T47D (cell line): Measurements from ENCODE around the gene NOCT.

Experiments
- DNase-seq, 2 experiments: peaks; one replicate each; pipeline versions ENCODE4 v3.0.0 to v3.0.0-alpha.2; 2011 to 2012; ENCODE audit warnings: low read depth in 1 of 2, low spot score in 1 of 2
- JUND ChIP-seq: IDR thresholded peaks from 2 replicates; pipeline ENCODE4 v1.6.1; 2012; ENCODE audit warnings: low read depth
- in situ Hi-C: cut with HindIII; loops from 2 replicates; pipeline ENCODE4 v1.10.0; 2016; ENCODE audit warnings: low sequenced_read_pairs, low pct_unique_long_range_greater_than_20kb

The NOCT gene

DNA sequence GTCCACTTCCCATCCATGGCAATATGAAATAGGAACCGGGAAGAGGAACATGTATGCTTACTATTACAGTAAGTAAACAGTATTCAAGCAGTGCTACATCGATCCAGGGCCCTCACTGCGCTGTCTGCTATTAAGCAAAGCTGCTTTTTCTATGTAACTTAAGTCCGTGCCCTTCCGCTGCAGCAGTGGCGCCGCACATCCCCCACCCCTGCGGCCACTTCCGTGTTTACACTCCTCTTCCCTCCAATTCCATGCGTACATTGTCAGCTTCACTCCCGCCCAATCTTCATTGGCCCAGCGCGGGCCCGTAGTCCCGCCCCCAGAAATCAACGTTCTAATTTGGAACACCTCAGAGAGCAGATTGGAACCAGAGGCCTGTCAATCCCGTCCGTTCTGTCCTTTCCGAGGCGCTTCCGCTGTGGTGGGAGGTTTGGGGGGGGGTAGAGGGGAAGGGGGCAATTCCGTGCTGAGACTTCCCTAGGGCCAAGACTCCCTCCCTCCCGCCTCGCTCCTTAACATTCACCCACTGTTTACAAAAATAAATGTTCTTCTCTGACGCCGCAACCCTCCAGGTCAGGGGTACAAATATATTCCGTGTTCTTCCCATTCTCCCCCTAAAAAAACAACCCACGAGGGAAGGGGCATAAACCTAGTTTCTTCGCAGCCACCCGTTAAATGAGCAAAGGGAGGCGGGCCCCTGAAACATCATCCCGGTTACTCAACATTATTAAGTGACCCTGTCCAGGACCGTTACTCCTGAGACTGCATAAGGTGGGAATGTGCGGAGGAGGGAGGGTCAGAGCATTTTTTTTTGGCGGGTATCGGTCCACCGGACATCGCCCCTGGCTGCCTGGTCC lies 67.4 kb downstream of the NOCT start:
- DNase-seq, result peak; percentile 86 to 98
- in situ Hi-C loops, result no loop called here
- TF ChIP-seq JUND, result no peak

DNA sequence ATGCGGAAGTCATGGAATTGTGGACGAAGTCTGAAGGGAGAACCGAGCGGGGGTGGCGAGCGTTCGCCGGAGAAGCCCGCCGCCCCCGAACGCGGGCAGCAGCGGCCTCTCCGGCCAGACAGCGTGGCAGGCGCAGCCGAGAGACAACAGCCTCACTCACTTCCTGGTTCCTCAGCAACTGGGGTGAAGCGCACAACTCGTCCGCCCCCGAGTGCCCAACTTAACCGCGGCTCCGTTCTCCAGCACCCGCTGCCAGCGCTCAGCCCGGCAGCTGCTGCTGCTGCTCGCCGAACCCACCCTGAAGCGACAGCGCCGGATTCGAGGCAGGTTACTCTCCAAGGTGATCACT lies 68.0 kb downstream of the NOCT start:
- DNase-seq, result peak; percentile 55 to 56
- in situ Hi-C loops, result no loop called here
- TF ChIP-seq JUND, result no peak

DNA sequence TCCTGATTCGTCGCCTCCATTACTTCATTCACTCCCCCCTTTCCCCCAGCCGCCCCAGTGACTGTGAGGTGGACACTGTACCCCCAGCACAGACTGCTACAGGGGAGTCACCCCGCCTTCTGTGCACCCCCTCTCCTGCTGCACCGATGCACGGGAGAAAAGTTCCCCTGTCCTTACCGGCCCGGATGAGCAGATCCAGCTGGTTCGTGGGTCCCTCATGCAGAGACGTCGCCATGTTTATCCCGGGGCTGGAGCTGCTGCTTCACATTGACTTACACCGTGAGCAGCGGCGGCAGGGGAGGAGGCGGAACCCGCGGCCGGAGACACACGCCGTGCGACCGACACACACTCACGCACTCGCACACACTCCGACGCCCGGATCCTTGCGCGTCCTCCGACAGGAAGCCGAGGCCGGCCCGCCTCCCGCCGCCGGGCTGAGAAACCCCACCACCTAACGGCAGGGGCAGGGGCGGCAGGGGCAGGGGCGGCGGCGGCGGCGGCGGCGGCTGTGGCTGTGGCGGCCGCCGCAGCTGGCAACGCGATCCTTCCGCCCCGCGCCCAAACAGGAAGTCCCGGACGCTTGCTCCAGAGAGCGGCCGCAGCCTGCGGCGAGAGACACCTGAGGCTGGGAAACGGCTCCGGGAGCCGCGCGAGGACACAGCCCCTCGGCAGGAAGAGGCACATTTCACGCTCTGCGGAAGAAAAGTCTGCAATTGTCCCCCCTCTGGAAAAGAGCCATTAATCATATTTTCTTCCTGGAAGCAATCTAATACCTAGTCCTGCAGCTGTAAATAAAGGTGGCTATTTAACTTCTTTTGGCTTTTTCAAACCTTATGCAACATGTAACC lies 68.6 kb downstream of the NOCT start:
- no peak for TF ChIP-seq JUND
- in situ Hi-C loops, result no loop called here
- peak; percentile 37 to 86 for DNase-seq

DNA sequence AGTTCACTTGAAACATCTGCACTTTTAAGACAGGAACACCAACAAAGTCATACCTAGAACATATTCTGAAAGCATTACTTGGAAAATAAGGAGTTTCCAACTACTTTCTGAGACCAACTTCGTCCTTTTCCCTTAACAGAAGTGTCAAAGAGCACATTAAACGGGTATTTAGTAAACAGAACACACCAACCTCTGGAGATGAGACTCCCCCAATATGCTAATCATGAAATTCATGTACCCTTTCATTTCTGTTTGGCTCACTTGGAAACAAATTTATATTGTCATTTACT lies 69.2 kb downstream of the NOCT start:
- no peak for DNase-seq
- in situ Hi-C loops, result no loop called here
- TF ChIP-seq JUND, result no peak

DNA sequence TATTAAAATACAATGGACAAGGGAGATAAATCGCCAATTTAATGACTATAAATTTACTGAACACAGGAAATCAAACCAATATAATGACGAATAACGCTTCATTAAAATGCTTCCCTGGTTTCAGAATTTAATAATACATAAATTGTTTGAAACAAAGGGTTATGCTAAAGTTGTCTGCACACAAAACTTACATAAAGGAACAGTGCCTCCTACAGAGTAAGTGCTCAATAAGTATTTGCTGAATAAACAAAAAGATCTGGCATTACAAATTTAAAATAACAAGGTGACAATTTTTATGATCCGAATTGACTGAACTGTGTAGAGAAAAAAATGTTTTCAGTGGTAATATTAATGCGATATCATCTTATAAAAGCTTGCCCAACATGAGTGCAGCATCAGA lies 69.6 kb downstream of the NOCT start:
- in situ Hi-C loops, result no loop called here
- peak; percentile 16 to 26 for DNase-seq
- TF ChIP-seq JUND, result no peak

DNA sequence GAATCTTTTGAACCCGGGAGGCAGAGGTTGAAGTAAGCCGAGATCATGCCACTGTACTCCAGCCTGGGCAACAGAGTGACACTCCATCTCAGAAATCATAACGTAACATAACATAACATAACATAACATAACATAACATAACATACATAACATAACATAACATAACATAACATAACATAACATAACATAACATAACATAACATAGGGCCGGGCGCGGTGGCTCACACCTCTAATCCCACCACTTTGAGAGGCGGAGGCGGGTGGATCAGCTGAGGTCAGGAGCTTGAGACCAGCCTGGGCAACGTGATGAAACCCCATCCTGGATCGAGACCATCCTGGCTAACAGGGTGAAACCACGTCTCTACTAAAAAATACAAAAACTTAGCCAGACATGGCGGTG lies 76.7 kb downstream of the NOCT start:
- in situ Hi-C loops, result no loop called here
- DNase-seq, result no peak
- TF ChIP-seq JUND, result no peak
